ENCODE results near the gene SEMA3E. TPM values are rescaled to one million over a fixed set of nuclear protein-coding genes. Genes with fewer than 3 reads are reported as not detected.

The SEMA3E gene
- total RNA-seq, 1 donor from 2014 or later: 1.3 TPM

GRCh38 chr7:83691095-83691494 is 42.2 kb upstream of the SEMA3E start:
- TF ChIP-seq CTCF (IDR thresholded peaks at IDR 0.05; ENCODE audit: unreplicated experiment): no peak
- peaks cover 5% of the 10 kb centered on the region for H3K4me1 Mint-ChIP-seq
- peaks cover 3% of the 10 kb centered on the region for H3K9me3 Mint-ChIP-seq
- H3K4me3 Mint-ChIP-seq: no peak overlapping the region
- no peak for DNase-seq (ENCODE audit: low spot score in 2 of 2, unreplicated experiment in 2 of 2)
- H3K27me3 Mint-ChIP-seq (ENCODE audit: low read depth): no peaks in the 10 kb centered on the region
- H3K27ac Mint-ChIP-seq: no peak overlapping the region
- H3K36me3 Mint-ChIP-seq: no peaks in the 10 kb centered on the region

GRCh38 chr7:83689855-83690254 is 40.9 kb upstream of the SEMA3E start:
- H3K27ac Mint-ChIP-seq: no peak overlapping the region
- H3K4me1 Mint-ChIP-seq: peaks cover 11% of the 10 kb centered on the region
- H3K9me3 Mint-ChIP-seq: no peaks in the 10 kb centered on the region
- H3K36me3 Mint-ChIP-seq: no peaks in the 10 kb centered on the region
- no peak for DNase-seq (ENCODE audit: low spot score in 2 of 2, unreplicated experiment in 2 of 2)
- no peaks in the 10 kb centered on the region for H3K27me3 Mint-ChIP-seq (ENCODE audit: low read depth)
- no peak overlapping the region for H3K4me3 Mint-ChIP-seq
- TF ChIP-seq CTCF (IDR thresholded peaks at IDR 0.05; ENCODE audit: unreplicated experiment): no peak

- DNase-seq (ENCODE audit: low spot score in 2 of 2, unreplicated experiment in 2 of 2): no peak
- no peak for TF ChIP-seq CTCF (IDR thresholded peaks at IDR 0.05; ENCODE audit: unreplicated experiment)
- Mint-ChIP-seq H3K36me3 (no peaks in the 10 kb centered on the region), H3K4me3 (no peak overlapping the region), H3K27ac (no peak overlapping the region), H3K27me3 (ENCODE audit: low read depth) (no peaks in the 10 kb centered on the region), H3K4me1 (peaks cover 25% of the 10 kb centered on the region), H3K9me3 (no peaks in the 10 kb centered on the region)
Measured at GRCh38 chr7:83686416-83686815, 37.5 kb upstream of the SEMA3E start.

- H3K4me1 Mint-ChIP-seq: peaks cover 24% of the 10 kb centered on the region
- TF ChIP-seq CTCF (IDR thresholded peaks at IDR 0.05; ENCODE audit: unreplicated experiment): no peak
- DNase-seq (ENCODE audit: low spot score in 2 of 2, unreplicated experiment in 2 of 2): peak in 1 of 2 experiments; percentile 38
- no peaks in the 10 kb centered on the region for H3K36me3 Mint-ChIP-seq
- no peak overlapping the region for H3K4me3 Mint-ChIP-seq
- no peaks in the 10 kb centered on the region for H3K27me3 Mint-ChIP-seq (ENCODE audit: low read depth)
- peak overlapping the region; percentile 98 for H3K27ac Mint-ChIP-seq
- no peaks in the 10 kb centered on the region for H3K9me3 Mint-ChIP-seq
Measured at GRCh38 chr7:83684928-83685327, 36.0 kb upstream of the SEMA3E start.

GRCh38 chr7:83681200-83681778 is 32.4 kb upstream of the SEMA3E start:
- TF ChIP-seq CTCF (IDR thresholded peaks at IDR 0.05; ENCODE audit: unreplicated experiment): no peak
- Mint-ChIP-seq H3K4me1 (peaks cover 29% of the 10 kb centered on the region), H3K36me3 (no peaks in the 10 kb centered on the region), H3K9me3 (no peaks in the 10 kb centered on the region), H3K4me3 (no peak overlapping the region), H3K27me3 (ENCODE audit: low read depth) (no peaks in the 10 kb centered on the region), H3K27ac (no peak overlapping the region)
- DNase-seq (ENCODE audit: low spot score in 2 of 2, unreplicated experiment in 2 of 2): no peak
